Measurements from ENCODE around the gene PHKA1. TPM values are rescaled to one million over a fixed set of nuclear protein-coding genes. Genes with fewer than 3 reads are reported as not detected.

The PHKA1 gene
- total and polyA plus RNA-seq, 4 donors = 0.57 to 5.5 (median 1.4) TPM

DNA sequence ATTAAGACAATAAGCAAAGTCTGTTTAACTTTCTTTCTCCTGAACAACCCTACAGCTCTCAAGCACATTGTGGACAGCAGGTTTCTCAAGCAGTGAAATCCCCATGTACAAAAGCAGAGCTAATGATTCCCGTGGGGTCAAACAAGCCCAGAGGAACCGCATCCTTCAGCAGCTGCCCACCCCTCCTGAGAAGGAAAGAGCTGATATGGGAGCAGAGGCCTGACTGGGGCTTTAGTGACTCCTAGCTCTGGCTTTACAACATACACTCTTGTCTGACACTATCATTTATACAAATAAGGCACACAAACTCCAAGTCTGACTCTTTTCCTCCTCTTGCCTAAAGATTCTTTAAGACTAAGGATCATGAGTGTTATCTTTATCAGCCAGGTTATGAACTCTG, 174.3 kb downstream of the PHKA1 start:
- WGBS = 96% methylated on average over 2 of the region's 2 CpGs
- Histone ChIP-seq H3K4me1 (ENCODE audit: control insufficient read depth in 4 of 4, insufficient read depth in 4 of 4, low read length in 3 of 4) (peaks cover 0 to 2% (median 0%) of the 10 kb centered on the region in 4 donors), H3K9me3 (ENCODE audit: control insufficient read depth in 4 of 4, low read length in 3 of 4) (no peaks in the 10 kb centered on the region), H3K27ac (ENCODE audit: low read depth in 1 of 2, low read length in 2 of 2) (no peak overlapping the region), H3K9ac (ENCODE audit: low read depth in 1 of 2, low read length in 2 of 2) (no peak overlapping the region), H3K4me3 (ENCODE audit: low read depth in 1 of 3, low read length in 3 of 3) (no peak overlapping the region), H3K27me3 (ENCODE audit: control insufficient read depth in 4 of 4, insufficient read depth in 4 of 4, low read length in 3 of 4) (no peaks in the 10 kb centered on the region), H3K36me3 (ENCODE audit: control insufficient read depth in 4 of 4, insufficient read depth in 3 of 4, low read depth in 1 of 4, low read length in 3 of 4) (no peaks in the 10 kb centered on the region)
- DNase-seq (ENCODE audit: low spot score) = no peak
- TF ChIP-seq, protein P1, sequence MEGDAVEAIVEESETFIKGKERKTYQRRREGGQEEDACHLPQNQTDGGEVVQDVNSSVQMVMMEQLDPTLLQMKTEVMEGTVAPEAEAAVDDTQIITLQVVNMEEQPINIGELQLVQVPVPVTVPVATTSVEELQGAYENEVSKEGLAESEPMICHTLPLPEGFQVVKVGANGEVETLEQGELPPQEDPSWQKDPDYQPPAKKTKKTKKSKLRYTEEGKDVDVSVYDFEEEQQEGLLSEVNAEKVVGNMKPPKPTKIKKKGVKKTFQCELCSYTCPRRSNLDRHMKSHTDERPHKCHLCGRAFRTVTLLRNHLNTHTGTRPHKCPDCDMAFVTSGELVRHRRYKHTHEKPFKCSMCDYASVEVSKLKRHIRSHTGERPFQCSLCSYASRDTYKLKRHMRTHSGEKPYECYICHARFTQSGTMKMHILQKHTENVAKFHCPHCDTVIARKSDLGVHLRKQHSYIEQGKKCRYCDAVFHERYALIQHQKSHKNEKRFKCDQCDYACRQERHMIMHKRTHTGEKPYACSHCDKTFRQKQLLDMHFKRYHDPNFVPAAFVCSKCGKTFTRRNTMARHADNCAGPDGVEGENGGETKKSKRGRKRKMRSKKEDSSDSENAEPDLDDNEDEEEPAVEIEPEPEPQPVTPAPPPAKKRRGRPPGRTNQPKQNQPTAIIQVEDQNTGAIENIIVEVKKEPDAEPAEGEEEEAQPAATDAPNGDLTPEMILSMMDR (IDR thresholded peaks at IDR 0.05; ENCODE audit: low read depth, low read length, missing input control) = no peak
- TF ChIP-seq TAF1 (conservative IDR thresholded peaks at IDR 0.05) = no peak
- TF ChIP-seq, protein P2, sequence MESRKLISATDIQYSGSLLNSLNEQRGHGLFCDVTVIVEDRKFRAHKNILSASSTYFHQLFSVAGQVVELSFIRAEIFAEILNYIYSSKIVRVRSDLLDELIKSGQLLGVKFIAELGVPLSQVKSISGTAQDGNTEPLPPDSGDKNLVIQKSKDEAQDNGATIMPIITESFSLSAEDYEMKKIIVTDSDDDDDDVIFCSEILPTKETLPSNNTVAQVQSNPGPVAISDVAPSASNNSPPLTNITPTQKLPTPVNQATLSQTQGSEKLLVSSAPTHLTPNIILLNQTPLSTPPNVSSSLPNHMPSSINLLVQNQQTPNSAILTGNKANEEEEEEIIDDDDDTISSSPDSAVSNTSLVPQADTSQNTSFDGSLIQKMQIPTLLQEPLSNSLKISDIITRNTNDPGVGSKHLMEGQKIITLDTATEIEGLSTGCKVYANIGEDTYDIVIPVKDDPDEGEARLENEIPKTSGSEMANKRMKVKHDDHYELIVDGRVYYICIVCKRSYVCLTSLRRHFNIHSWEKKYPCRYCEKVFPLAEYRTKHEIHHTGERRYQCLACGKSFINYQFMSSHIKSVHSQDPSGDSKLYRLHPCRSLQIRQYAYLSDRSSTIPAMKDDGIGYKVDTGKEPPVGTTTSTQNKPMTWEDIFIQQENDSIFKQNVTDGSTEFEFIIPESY (IDR thresholded peaks at IDR 0.05) = no peak

DNA sequence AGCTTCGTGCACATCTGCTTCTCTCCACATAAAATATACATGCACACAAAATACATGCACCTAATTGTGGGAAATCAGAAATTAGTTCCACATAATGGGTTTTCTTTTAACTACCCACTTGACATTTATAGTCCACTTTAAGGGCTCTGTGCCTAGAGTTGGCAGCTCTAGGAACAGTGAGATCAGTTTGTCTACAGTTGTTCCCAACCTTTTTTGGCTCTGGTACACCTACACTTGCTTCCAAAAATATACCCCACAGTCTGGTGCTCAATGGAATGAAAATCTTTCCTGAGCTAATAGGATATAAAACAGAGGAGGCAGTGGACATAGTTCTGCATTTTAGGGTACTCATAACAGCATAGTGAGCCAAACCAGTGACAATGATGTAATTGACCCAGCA, 177.6 kb downstream of the PHKA1 start:
- no peaks in the 10 kb centered on the region for H3K36me3 ChIP-seq (ENCODE audit: control insufficient read depth in 4 of 4, insufficient read depth in 3 of 4, low read depth in 1 of 4, low read length in 3 of 4)
- no peaks in the 10 kb centered on the region for H3K9me3 ChIP-seq (ENCODE audit: control insufficient read depth in 4 of 4, low read length in 3 of 4)
- no peak overlapping the region for H3K27ac ChIP-seq (ENCODE audit: low read depth in 1 of 2, low read length in 2 of 2)
- 96% methylated on average over 1 of the region's 1 CpG for WGBS
- no peaks in the 10 kb centered on the region for H3K27me3 ChIP-seq (ENCODE audit: control insufficient read depth in 4 of 4, insufficient read depth in 4 of 4, low read length in 3 of 4)
- no peak for TF ChIP-seq JUND (IDR thresholded peaks at IDR 0.05)
- no peak for TF ChIP-seq FOXA2 (IDR thresholded peaks at IDR 0.05)
- no peak for TF ChIP-seq ATF3 (IDR thresholded peaks at IDR 0.05)
- no peak for TF ChIP-seq NR2F2 (IDR thresholded peaks at IDR 0.05)
- no peak for TF ChIP-seq GABPA (IDR thresholded peaks at IDR 0.05 in 1 of 2, conservative IDR thresholded peaks at IDR 0.05 in 1 of 2)
- TF ChIP-seq MAX (IDR thresholded peaks at IDR 0.05) = no peak
- TF ChIP-seq HNF4G (IDR thresholded peaks at IDR 0.05) = no peak
- no peak for TF ChIP-seq YY1 (IDR thresholded peaks at IDR 0.05)
- TF ChIP-seq EGR1 (IDR thresholded peaks at IDR 0.05; ENCODE audit: low read depth in 2 of 2) = no peak
- TF ChIP-seq, protein P1 (IDR thresholded peaks at IDR 0.05; ENCODE audit: low read depth, low read length, missing input control) = no peak
- no peak for TF ChIP-seq TAF1 (conservative IDR thresholded peaks at IDR 0.05)
- TF ChIP-seq RXRA (IDR thresholded peaks at IDR 0.05) = no peak
- TF ChIP-seq SP1 (IDR thresholded peaks at IDR 0.05) = no peak
- H3K9ac ChIP-seq (ENCODE audit: low read depth in 1 of 2, low read length in 2 of 2) = no peak overlapping the region
- peaks cover 0 to 2% (median 0%) of the 10 kb centered on the region in 4 donors for H3K4me1 ChIP-seq (ENCODE audit: control insufficient read depth in 4 of 4, insufficient read depth in 4 of 4, low read length in 3 of 4)
- no peak for DNase-seq (ENCODE audit: low spot score)
- H3K4me3 ChIP-seq (ENCODE audit: low read depth in 1 of 3, low read length in 3 of 3) = no peak overlapping the region

Measured in liver (tissue), 9 donors.